ENCODE measurements around the gene MCTP2.

- TF ChIP-seq SUZ12 (IDR thresholded peaks at IDR 0.05; ENCODE audit: extremely low read depth, insufficient read depth, insufficient read length) (no peak), YY1 (IDR thresholded peaks at IDR 0.05; ENCODE audit: insufficient read depth, insufficient read length) (no peak), ZNF274 (IDR thresholded peaks at IDR 0.05; ENCODE audit: low read depth, low read length) (no peak)
Observed at GRCh38 chr15:94416267-94416666, 184.9 kb downstream of the MCTP2 start.
